GM19238 (cell line): ENCODE measurements around the gene DYRK4.

Experiments
- DNase-seq: peaks from one replicate; pipeline ENCODE4 v3.0.0; 2011; ENCODE audit warnings: low spot score; ENCODE audit not compliant: insufficient read length

The DYRK4 gene

GRCh38 chr12:4610481-4610880 lies 48.5 kb downstream of the DYRK4 start:
- no peak for DNase-seq

GRCh38 chr12:4615667-4616066 lies 53.7 kb downstream of the DYRK4 start:
- no peak for DNase-seq

GRCh38 chr12:4621511-4621910 lies 59.5 kb downstream of the DYRK4 start:
- no peak for DNase-seq

- DNase-seq, result no peak
These were observed 64.5 kb downstream of the DYRK4 start for GRCh38 chr12:4626543-4626942.

GRCh38 chr12:4628406-4628805 lies 66.4 kb downstream of the DYRK4 start:
- DNase-seq, result no peak

GRCh38 chr12:4630262-4630661 lies 68.3 kb downstream of the DYRK4 start:
- no peak for DNase-seq

- DNase-seq, result no peak
These were observed 81.7 kb downstream of the DYRK4 start for GRCh38 chr12:4643747-4644146.

- no peak for DNase-seq
These were observed 83.0 kb downstream of the DYRK4 start for GRCh38 chr12:4645023-4645422.

GRCh38 chr12:4648104-4648500 lies 86.1 kb downstream of the DYRK4 start:
- DNase-seq, result no peak

- DNase-seq, result peak; percentile 43
These were observed 86.7 kb downstream of the DYRK4 start, which contains the start of the genes AKAP3 and NDUFA9 for GRCh38 chr12:4648501-4649357. TSS of gene AKAP3 (minus strand) at chr12:4649051. CDS start at chr12:4638196, 10,855 bp downstream. TSS of gene NDUFA9 (plus strand) at chr12:4649114. CDS start at chr12:4649127, 13 bp downstream.

- no peak for DNase-seq
These were observed 87.3 kb downstream of the DYRK4 start for GRCh38 chr12:4649358-4649661.

GRCh38 chr12:4653257-4653656 lies 91.2 kb downstream of the DYRK4 start:
- no peak for DNase-seq

GRCh38 chr12:4653691-4654090 lies 91.7 kb downstream of the DYRK4 start:
- DNase-seq, result no peak
